DOHH2 (cell line): Measurements from ENCODE around the gene RIT2.

ENCODE experiments used
- H3F3A ChIP-seq: fragments of 200-600 bp; sonication (generic), shearing (Covaris generic); 2 replicates; pipeline ENCODE4 v1.6.0; 2016; ENCODE audit warnings: antibody characterized with exemption, mild to moderate bottlenecking; ENCODE audit not compliant: control insufficient read depth, insufficient read depth
- H3K27ac ChIP-seq: fragments of 200-600 bp; sonication (generic); 2 replicates; pipeline ENCODE4 v1.5.1; 2014; ENCODE audit warnings: low read depth, mild to moderate bottlenecking, low read length, moderate library complexity
- H3K27me3 ChIP-seq: fragments of 200-600 bp; sonication (generic); 2 replicates; pipeline ENCODE4 v1.6.1; 2014; ENCODE audit warnings: mild to moderate bottlenecking, low read length, mixed read lengths; ENCODE audit not compliant: control insufficient read depth
- H3K36me3 ChIP-seq: fragments of 200-600 bp; sonication (generic); 2 replicates; pipeline ENCODE4 v1.6.1; 2014; ENCODE audit warnings: mild to moderate bottlenecking, low read length, moderate library complexity, mixed read lengths; ENCODE audit not compliant: control insufficient read depth
- H3K4me1 ChIP-seq: fragments of 200-600 bp; sonication (generic); 2 replicates; pipeline ENCODE4 v1.6.1; 2014; ENCODE audit warnings: mild to moderate bottlenecking, low read length, mixed read lengths; ENCODE audit not compliant: control insufficient read depth
- H3K4me2 ChIP-seq: fragments of 200-600 bp; sonication (generic); 2 replicates; pipeline ENCODE4 v1.6.0; 2014; ENCODE audit warnings: mild to moderate bottlenecking, low read length, moderate library complexity
- H3K4me3 ChIP-seq: fragments of 200-600 bp; sonication (generic); 2 replicates; pipeline ENCODE4 v1.5.1; 2014; ENCODE audit warnings: mild to moderate bottlenecking, low read length, mixed read lengths
- H3K79me2 ChIP-seq: fragments of 200-600 bp; sonication (generic); 2 replicates; pipeline ENCODE4 v1.6.1; 2014; ENCODE audit warnings: mild to moderate bottlenecking, low read length, mixed read lengths; ENCODE audit not compliant: control insufficient read depth
- H3K9me2 ChIP-seq: fragments of 200-600 bp; sonication (generic); replicated peaks from 2 replicates; pipeline ENCODE4 v1.6.1; 2014; ENCODE audit warnings: mild to moderate bottlenecking, low read length, mixed read lengths; ENCODE audit not compliant: control insufficient read depth
- H3K9me3 ChIP-seq: fragments of 200-600 bp; sonication (generic); 2 replicates; pipeline ENCODE4 v1.6.1; 2014; ENCODE audit warnings: antibody characterized with exemption, low read length, mixed read lengths; ENCODE audit not compliant: control insufficient read depth, insufficient read depth
- H4K20me1 ChIP-seq: fragments of 200-600 bp; sonication (generic); 2 replicates; pipeline ENCODE4 v1.6.0; 2014; ENCODE audit warnings: low read depth, mild to moderate bottlenecking, antibody characterized with exemption, low read length, moderate library complexity; ENCODE audit not compliant: control insufficient read depth, insufficient read depth
- EZH2phosphoT487 ChIP-seq: fragments of 200-600 bp; sonication (generic); IDR thresholded peaks from 2 replicates; pipeline ENCODE4 v1.6.1; 2017; ENCODE audit warnings: borderline replicate concordance, mild to moderate bottlenecking, antibody characterized with exemption, low read length, moderate library complexity, mixed read lengths
- TF ChIP-seq, protein P1 (sequence below): fragments of 200-600 bp; sonication (generic); IDR thresholded peaks from one replicate; pipeline ENCODE4 v1.5.1; 2014; ENCODE audit warnings: antibody characterized with exemption, mild to moderate bottlenecking, low read depth, low read length; ENCODE audit not compliant: poor library complexity, severe bottlenecking

Gene RIT2

DNA sequence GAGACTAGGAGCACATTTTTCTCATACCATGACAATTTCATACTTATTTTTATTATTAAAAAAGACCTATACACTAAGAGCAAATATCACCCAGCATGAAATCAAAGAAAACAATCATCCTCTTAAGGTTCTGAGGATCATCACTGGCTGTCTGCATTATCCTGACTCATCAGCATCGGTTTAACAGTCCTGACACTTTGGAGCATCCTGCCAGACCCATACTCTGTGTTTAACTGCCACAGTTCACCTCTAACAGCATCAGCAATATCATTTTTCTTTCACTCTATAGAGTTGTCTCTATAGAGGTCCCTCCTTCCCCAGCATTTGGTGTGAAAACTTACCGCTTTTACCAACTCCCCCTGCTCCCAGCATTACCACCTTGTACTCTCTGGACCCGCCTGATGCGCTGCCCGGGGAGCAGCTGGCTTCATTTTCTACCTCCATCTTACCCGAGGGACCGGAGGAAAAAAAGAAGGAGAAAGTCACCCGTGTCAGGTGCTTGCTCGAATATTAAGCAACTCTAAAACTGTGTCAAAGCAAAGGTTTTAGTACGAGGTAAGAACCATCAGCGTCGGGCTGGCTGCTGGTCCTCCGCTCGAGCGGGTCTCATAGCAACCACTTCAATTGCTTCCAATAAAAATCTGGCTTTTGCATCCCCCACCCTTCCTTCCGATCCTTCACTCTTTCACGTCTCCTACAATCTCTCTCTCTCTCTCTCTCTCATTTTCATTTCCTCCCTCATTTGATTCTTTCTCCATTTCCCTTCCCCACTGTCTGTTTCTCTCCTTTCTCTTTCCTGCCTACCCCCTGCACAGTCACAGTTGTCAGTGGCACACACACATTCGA lies at the start of gene RIT2:
Gene RIT2, minus strand, starts transcription at position 610 of the 846 bp plus-strand sequence.
- Histone ChIP-seq H3K9me2 (no peaks in the 10 kb centered on the region), H3K9me3 (no peaks in the 10 kb centered on the region), H3K4me2 (no peak within 1 kb of the TSS), H3K27ac (no peak within 1 kb of the TSS), H3K4me1 (no peaks in the 10 kb centered on the region), H3K36me3 (no peaks in the 10 kb centered on the region), H4K20me1 (no peaks in the 10 kb centered on the region), H3K27me3 (no peaks in the 10 kb centered on the region), H3K79me2 (no peaks in the 10 kb centered on the region), H3F3A (no peaks in the 10 kb centered on the region), H3K4me3 (no peak within 1 kb of the TSS)
- no peak for TF ChIP-seq EZH2phosphoT487
- TF ChIP-seq, protein P1, sequence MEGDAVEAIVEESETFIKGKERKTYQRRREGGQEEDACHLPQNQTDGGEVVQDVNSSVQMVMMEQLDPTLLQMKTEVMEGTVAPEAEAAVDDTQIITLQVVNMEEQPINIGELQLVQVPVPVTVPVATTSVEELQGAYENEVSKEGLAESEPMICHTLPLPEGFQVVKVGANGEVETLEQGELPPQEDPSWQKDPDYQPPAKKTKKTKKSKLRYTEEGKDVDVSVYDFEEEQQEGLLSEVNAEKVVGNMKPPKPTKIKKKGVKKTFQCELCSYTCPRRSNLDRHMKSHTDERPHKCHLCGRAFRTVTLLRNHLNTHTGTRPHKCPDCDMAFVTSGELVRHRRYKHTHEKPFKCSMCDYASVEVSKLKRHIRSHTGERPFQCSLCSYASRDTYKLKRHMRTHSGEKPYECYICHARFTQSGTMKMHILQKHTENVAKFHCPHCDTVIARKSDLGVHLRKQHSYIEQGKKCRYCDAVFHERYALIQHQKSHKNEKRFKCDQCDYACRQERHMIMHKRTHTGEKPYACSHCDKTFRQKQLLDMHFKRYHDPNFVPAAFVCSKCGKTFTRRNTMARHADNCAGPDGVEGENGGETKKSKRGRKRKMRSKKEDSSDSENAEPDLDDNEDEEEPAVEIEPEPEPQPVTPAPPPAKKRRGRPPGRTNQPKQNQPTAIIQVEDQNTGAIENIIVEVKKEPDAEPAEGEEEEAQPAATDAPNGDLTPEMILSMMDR = no peak

DNA sequence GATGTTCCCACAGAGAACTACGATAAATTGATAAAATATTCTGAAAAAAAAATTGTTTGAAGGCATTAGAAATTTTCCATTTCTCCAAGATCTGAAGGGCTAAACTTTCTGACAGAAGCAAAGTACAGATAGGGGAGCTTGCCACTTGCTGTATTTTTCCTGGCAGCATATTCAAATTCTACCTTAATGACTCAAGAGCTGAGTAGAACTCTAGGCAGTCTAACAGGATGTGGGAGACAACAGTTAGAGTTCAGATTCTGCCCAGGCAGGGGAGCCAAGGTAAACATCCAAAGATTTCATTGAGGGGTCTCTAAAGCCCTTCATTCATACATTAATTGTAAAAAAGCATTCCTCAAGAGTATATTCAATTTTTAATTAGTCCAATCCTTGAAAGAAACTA lies 46.0 kb upstream of the RIT2 start:
- TF ChIP-seq, protein P1 = no peak
- no peak for TF ChIP-seq EZH2phosphoT487

DNA sequence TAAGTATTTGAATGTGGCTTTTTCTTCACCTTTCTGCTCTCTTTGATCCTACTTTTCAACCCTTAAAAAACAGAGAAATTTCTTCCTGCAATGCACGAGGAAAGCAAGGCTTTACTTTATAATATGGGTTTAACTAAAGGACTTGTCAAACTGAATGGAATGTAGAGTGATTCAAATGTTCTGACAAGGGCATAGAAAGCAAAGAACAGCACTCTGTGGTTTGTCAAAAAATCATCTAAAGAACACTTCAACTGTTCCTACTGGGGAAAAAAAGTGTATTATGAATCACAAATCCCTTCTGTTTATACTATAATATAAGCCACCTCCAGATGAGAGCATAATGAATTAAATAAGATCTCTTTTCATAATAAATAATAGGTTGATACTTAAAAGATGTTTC lies 45.0 kb upstream of the RIT2 start:
- Histone ChIP-seq H3K4me3 (no peak overlapping the region), H3K36me3 (no peaks in the 10 kb centered on the region), H3K9me2 (no peaks in the 10 kb centered on the region), H3F3A (no peaks in the 10 kb centered on the region), H3K9me3 (no peaks in the 10 kb centered on the region), H3K27me3 (no peaks in the 10 kb centered on the region), H3K27ac (no peak overlapping the region), H3K4me2 (no peak overlapping the region), H3K79me2 (no peaks in the 10 kb centered on the region), H4K20me1 (no peaks in the 10 kb centered on the region), H3K4me1 (no peaks in the 10 kb centered on the region)
- TF ChIP-seq, protein P1 = no peak

More for the DNA sequence above, 46.0 kb upstream of the RIT2 start:
- H3K9me2 ChIP-seq = no peaks in the 10 kb centered on the region
- no peak overlapping the region for H3K4me2 ChIP-seq
- no peak overlapping the region for H3K4me3 ChIP-seq
- no peaks in the 10 kb centered on the region for H3F3A ChIP-seq
- no peaks in the 10 kb centered on the region for H3K9me3 ChIP-seq
- H3K79me2 ChIP-seq = no peaks in the 10 kb centered on the region
- no peaks in the 10 kb centered on the region for H3K4me1 ChIP-seq
- no peaks in the 10 kb centered on the region for H3K36me3 ChIP-seq
- H3K27ac ChIP-seq = no peak overlapping the region
- no peaks in the 10 kb centered on the region for H3K27me3 ChIP-seq
- H4K20me1 ChIP-seq = no peaks in the 10 kb centered on the region
